ENCODE data around the gene CYTH1.

The CYTH1 gene

DNA sequence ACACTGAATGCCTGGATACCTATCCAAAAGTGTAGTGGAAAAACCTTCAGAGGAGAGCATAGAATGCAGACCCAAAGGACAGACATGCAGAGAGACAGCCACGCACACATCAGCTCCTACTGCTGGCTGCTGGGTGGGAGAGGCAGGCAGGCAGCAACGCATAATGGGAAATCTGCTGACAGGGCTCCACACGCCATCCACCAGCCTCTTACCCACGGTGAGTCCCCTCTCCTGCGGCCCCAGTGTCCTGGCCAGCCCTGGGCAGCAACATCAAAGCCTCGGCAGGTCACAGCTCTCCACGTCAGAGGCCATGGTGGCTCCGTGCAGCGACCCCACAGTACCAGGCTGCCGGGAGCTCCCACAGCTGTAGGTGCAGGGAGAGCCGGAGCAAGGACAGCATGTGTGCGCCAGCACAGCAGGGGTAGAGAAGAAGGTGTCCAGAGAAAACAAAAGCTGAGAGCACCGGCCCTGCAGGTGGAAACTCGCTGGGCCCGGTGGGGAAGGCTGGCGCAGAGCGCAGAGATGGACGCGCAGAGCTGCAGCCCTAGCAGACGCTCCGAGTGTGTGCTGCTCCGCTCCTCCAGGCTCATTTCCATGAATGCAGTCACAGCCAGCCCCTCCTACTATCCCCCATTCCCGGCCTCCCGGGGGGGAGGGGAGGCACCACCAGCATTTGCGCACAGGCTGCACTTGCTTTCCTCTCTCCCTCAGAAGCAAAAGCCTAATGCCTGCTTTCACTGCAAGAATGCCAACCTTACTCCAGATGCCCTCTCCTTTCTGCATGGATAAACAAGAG is 58.9 kb downstream of the CYTH1 start:
- peak overlapping the region; percentile 16 for H3K4me3 ChIP-seq (replicated peaks; ENCODE audit: low read depth, low read length)
- no peak for DNase-seq (ENCODE audit: extremely low read depth, low read depth)
- TF ChIP-seq, protein P1, sequence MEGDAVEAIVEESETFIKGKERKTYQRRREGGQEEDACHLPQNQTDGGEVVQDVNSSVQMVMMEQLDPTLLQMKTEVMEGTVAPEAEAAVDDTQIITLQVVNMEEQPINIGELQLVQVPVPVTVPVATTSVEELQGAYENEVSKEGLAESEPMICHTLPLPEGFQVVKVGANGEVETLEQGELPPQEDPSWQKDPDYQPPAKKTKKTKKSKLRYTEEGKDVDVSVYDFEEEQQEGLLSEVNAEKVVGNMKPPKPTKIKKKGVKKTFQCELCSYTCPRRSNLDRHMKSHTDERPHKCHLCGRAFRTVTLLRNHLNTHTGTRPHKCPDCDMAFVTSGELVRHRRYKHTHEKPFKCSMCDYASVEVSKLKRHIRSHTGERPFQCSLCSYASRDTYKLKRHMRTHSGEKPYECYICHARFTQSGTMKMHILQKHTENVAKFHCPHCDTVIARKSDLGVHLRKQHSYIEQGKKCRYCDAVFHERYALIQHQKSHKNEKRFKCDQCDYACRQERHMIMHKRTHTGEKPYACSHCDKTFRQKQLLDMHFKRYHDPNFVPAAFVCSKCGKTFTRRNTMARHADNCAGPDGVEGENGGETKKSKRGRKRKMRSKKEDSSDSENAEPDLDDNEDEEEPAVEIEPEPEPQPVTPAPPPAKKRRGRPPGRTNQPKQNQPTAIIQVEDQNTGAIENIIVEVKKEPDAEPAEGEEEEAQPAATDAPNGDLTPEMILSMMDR (IDR thresholded peaks at IDR 0.05; ENCODE audit: low read depth, low read length, missing control alignments) = no peak

DNA sequence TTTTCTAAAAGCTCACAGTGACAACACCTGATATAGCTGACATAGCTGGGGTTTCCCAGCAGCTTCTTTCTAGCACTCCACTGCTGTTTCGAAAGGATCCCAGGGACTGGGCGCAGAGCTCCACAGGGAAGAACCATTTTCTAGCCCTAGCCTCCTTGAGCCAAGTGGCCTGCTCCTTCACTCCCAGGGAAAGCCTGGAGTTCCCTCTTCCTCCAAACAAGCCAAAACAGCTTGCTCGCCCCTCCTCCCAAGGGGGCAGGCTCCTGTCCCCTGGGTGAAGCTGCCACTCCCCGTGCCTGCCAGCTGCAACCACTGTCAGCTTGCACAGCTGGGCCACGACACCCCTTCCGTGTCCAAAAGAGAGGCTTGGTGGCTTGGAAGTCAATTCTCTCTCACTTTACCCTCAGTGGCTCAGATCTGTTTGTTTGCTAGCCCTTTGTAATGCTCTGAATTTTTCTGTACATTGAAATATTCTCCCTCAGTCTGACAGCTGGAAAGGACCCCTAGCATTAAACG is 59.8 kb downstream of the CYTH1 start:
- H3K4me3 ChIP-seq (replicated peaks; ENCODE audit: low read depth, low read length) = no peak overlapping the region
- DNase-seq (ENCODE audit: extremely low read depth, low read depth) = no peak
- TF ChIP-seq, protein P1 (IDR thresholded peaks at IDR 0.05; ENCODE audit: low read depth, low read length, missing control alignments) = no peak

DNA sequence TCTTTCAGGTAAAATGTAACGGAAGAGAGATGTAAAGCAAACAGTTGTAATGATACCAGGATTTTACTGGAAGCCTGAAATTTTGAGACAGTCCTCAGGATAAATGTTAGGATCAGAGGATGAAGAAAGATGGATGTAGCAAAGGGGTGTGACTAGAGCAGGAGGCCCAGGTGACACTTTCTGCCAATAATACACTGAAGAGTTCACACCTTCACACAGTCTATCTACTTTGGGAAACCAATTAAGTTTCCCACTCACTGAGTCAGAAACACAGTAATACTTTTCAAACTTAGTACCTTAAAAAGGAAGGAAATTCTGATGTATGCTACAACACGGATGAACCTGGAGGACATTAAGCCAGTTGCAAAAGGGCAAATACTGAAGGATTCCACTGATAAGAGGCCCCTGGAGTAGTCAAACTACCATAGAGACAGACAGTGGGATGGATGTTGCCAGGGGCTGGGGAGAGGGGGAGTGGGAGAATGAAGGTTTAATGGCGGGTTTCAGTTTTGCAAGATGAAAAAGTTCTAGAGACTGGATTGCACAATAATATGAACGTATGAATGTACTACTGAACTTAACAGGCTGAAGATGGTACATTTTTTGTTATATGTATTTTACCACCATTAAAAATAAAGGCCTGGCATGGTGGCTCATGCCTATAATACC is 62.3 kb downstream of the CYTH1 start:
- no peak overlapping the region for H3K4me3 ChIP-seq (replicated peaks; ENCODE audit: low read depth, low read length)
- no peak for DNase-seq (ENCODE audit: extremely low read depth, low read depth)
- TF ChIP-seq, protein P1 (IDR thresholded peaks at IDR 0.05; ENCODE audit: low read depth, low read length, missing control alignments) = no peak

DNA sequence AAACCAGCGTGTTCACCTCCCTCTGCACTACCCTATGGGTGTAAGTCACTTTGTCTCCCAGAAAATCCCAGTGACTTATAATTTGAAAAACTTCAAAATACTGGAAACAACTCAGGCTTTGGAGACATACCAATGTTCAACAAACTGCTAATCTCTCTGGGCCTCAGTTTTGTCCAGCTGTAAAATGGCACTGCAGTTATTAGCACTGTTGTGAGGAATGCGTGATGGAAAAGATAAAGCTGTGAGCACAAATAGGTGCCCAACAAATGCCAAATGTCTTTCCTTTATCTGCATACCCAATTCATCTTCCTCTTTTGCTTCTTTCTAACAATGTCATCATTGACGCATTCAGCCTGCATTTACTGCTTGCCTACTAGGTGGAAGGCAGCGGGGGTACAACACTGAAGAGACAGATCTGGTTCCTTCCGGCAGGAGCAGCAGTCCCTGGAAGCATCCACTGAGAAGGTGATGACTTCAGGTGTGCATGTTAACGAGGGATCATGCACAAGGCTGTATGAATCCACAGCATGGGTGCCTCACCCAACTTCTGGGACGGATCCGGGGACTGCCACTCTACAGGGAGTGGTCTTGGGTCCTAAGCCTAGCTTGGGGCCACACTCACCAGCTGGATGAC is 63.4 kb downstream of the CYTH1 start:
- TF ChIP-seq, protein P1 (IDR thresholded peaks at IDR 0.05; ENCODE audit: low read depth, low read length, missing control alignments) = no peak
- H3K4me3 ChIP-seq (replicated peaks; ENCODE audit: low read depth, low read length) = no peak overlapping the region
- no peak for DNase-seq (ENCODE audit: extremely low read depth, low read depth)

DNA sequence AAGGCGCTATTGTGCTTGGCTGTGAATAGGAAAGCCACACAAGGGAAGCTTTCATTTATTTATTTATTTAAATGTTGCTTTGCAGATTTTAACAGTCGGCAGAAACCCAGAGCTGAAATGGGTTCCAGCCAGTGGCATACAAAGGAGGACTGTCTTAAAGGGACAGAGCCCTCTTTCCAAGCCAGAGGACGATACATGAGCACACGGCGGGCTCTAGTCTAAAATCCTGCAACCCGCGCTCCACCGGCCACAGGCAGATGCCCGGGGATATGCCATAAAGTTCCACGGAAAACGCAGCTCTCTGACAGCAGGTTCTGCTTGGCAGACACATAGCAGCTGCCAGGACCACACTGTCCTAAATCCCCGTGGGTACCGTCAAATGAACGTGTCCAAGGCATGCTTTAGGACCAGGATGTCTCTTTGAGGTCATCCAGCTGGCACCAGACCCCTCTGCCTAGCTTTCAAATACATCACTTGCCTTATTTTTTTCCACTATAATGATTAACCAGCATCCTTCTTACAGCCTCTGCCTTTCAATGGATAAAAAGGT is 64.6 kb downstream of the CYTH1 start:
- TF ChIP-seq, protein P1 (IDR thresholded peaks at IDR 0.05; ENCODE audit: low read depth, low read length, missing control alignments) = no peak
- H3K4me3 ChIP-seq (replicated peaks; ENCODE audit: low read depth, low read length) = peak overlapping the region; percentile 33
- DNase-seq (ENCODE audit: extremely low read depth, low read depth) = no peak

DNA sequence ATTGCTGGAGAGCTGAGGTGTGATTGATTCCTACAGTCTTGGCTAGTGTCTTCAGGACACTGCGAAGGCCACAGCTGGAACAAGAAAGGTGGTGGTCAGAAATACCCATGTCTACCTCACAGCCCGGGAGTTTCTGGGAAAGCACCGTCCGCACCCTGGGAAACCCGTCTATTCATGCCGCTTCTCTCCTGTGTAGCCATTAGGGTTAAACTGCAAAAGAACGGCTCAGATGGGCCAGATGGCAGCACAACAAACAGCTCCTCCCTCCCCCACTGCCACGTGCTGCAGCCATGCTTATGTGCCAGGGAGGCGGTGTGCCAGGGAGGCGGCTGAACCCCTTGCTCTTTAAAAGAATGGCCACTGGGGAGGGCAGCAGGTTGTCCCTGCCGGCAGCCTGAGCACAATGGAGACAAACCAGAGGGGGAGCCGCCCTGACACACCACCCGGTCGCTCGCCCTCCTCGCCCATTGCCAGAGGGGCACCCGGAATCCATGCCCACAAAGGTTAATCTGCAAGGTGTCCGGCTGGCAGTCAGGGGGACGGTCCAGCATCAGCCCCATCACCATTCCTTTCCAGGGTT is 65.2 kb downstream of the CYTH1 start:
- TF ChIP-seq, protein P1 (IDR thresholded peaks at IDR 0.05; ENCODE audit: low read depth, low read length, missing control alignments) = no peak
- H3K4me3 ChIP-seq (replicated peaks; ENCODE audit: low read depth, low read length) = peak overlapping the region; percentile 33
- no peak for DNase-seq (ENCODE audit: extremely low read depth, low read depth)
